Measurements from ENCODE around the gene MYO9A.
"Not testable (repeated sequence)": the region's sequence is repeated elsewhere in the genome, so short reads cannot be mapped to it uniquely, and the experiment has no call there.

- not testable (repeated sequence) for TF ChIP-seq CTCF, POLR2A (IDR thresholded peaks at IDR 0.05)
These were observed 46.5 kb downstream of the MYO9A start for GRCh38 chr15:72071448-72071825.

All from body of pancreas (tissue), 4 donors.